ENCODE data around the gene KLK13.

KLK13 gene

GRCh38 chr19:51018745-51019543, 45.9 kb downstream of the KLK13 start:
- no peak for DNase-seq

GRCh38 chr19:51016798-51017683, 47.9 kb downstream of the KLK13 start:
- DNase-seq: no peak

GRCh38 chr19:51015691-51016267, 49.1 kb downstream of the KLK13 start:
- DNase-seq: no peak

- no peak for DNase-seq
These were observed 50.6 kb downstream of the KLK13 start for GRCh38 chr19:51014242-51014641.

GRCh38 chr19:51012661-51013190, 52.2 kb downstream of the KLK13 start:
- DNase-seq: no peak

GRCh38 chr19:51010066-51010795, 54.7 kb downstream of the KLK13 start:
- DNase-seq: no peak

- no peak for DNase-seq
These were observed 55.6 kb downstream of the KLK13 start for GRCh38 chr19:51009061-51009891.

- no peak for DNase-seq
These were observed 57.4 kb downstream of the KLK13 start for GRCh38 chr19:51007488-51007887.

GRCh38 chr19:51006406-51006805, 58.5 kb downstream of the KLK13 start:
- DNase-seq: no peak
